Gastrocnemius medialis (tissue), 4 donors: Measurements from ENCODE around the gene SNCAIP.

Source experiments
- POLR2A ChIP-seq, 2 donors: fragments of 450-650 bp; IDR thresholded peaks; one replicate each; pipeline ENCODE4 v1.6.1; 2017; ENCODE audit warnings: antibody characterized with exemption in 2 of 2, mild to moderate bottlenecking in 2 of 2, moderate library complexity in 2 of 2
- TF ChIP-seq, protein P1 (sequence below), 5 experiments: fragments of 450-650 bp in 3 of 5; fragments of 200-600 bp in 2 of 5; sonication (generic) in 2 of 5; IDR thresholded peaks in 4 of 5; conservative IDR thresholded peaks in 1 of 5; 1 replicate in 4 of 5; 2 replicates in 1 of 5; pipeline ENCODE4 v1.5.1; 2016 to 2019; ENCODE audit warnings: antibody characterized with exemption in 5 of 5, mild to moderate bottlenecking in 3 of 5, moderate library complexity in 3 of 5

GRCh38 chr5:122473941-122474340 is 161.9 kb downstream of the SNCAIP start:
- TF ChIP-seq, protein P1, sequence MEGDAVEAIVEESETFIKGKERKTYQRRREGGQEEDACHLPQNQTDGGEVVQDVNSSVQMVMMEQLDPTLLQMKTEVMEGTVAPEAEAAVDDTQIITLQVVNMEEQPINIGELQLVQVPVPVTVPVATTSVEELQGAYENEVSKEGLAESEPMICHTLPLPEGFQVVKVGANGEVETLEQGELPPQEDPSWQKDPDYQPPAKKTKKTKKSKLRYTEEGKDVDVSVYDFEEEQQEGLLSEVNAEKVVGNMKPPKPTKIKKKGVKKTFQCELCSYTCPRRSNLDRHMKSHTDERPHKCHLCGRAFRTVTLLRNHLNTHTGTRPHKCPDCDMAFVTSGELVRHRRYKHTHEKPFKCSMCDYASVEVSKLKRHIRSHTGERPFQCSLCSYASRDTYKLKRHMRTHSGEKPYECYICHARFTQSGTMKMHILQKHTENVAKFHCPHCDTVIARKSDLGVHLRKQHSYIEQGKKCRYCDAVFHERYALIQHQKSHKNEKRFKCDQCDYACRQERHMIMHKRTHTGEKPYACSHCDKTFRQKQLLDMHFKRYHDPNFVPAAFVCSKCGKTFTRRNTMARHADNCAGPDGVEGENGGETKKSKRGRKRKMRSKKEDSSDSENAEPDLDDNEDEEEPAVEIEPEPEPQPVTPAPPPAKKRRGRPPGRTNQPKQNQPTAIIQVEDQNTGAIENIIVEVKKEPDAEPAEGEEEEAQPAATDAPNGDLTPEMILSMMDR (IDR thresholded peaks at IDR 0.05 in 4 of 5, conservative IDR thresholded peaks at IDR 0.05 in 1 of 5): no peak
- no peak for TF ChIP-seq POLR2A (IDR thresholded peaks at IDR 0.05)
